GM23338 (cell line): Measurements from ENCODE around the gene SGMS2. TPM values are rescaled to one million over a fixed set of nuclear protein-coding genes. Genes with fewer than 3 reads are reported as not detected.

Source experiments
- ATAC-seq: fragments of 200-7000 bp; cut with Tn5 transposase; 3 replicates; pipeline ENCODE4 v1.9.1; 2020
- DNase-seq: peaks from one replicate; pipeline ENCODE4 v3.0.0-alpha.2; 2015; ENCODE audit warnings: low spot score
- H2AFZ ChIP-seq: fragments of 200-600 bp; sonication (generic); 2 replicates; pipeline ENCODE4 v1.8.0; 2016; ENCODE audit warnings: antibody characterized with exemption, mild to moderate bottlenecking, moderate library complexity
- H3F3A ChIP-seq: fragments of 200-600 bp; sonication (generic); replicated peaks from 2 replicates; pipeline ENCODE4 v1.8.0; 2017; ENCODE audit warnings: antibody characterized with exemption, mixed run types, low read depth
- H3K27ac ChIP-seq: fragments of 200-600 bp; sonication (generic); 2 replicates; pipeline ENCODE4 v1.6.1; 2016; ENCODE audit warnings: low read depth
- H3K27me3 ChIP-seq: fragments of 200-600 bp; sonication (generic); 2 replicates; pipeline ENCODE4 v1.8.0; 2016; ENCODE audit warnings: mild to moderate bottlenecking, mixed run types, moderate library complexity; ENCODE audit not compliant: insufficient read depth
- H3K36me3 ChIP-seq: fragments of 200-600 bp; sonication (generic); 2 replicates; pipeline ENCODE4 v1.8.0; 2016; ENCODE audit warnings: mild to moderate bottlenecking; ENCODE audit not compliant: insufficient read depth
- H3K4me1 ChIP-seq: fragments of 200-600 bp; sonication (generic); 2 replicates; pipeline ENCODE4 v1.8.0; 2016; ENCODE audit warnings: mild to moderate bottlenecking, moderate library complexity; ENCODE audit not compliant: insufficient read depth
- H3K4me2 ChIP-seq: fragments of 200-600 bp; sonication (generic); 2 replicates; pipeline ENCODE4 v1.7.1; 2017; ENCODE audit warnings: mixed run types
- H3K4me3 ChIP-seq: fragments of 200-600 bp; sonication (generic); 2 replicates; pipeline ENCODE4 v1.6.1; 2016; ENCODE audit warnings: mixed run types
- H3K79me2 ChIP-seq: fragments of 200-600 bp; sonication (generic); replicated peaks from 2 replicates; pipeline ENCODE4 v1.8.0; 2017; ENCODE audit warnings: mild to moderate bottlenecking; ENCODE audit not compliant: insufficient read depth
- H3K9me2 ChIP-seq: fragments of 200-600 bp; sonication (generic); 2 replicates; pipeline ENCODE4 v1.8.0; 2017; ENCODE audit not compliant: insufficient read depth
- H4K20me1 ChIP-seq: fragments of 200-600 bp; sonication (generic); replicated peaks from 2 replicates; pipeline ENCODE4 v1.8.0; 2017; ENCODE audit warnings: mild to moderate bottlenecking; ENCODE audit not compliant: insufficient read depth
- H3K27ac Mint-ChIP-seq: 2 replicates; pipeline ENCODE4 v1.8.0; 2020; ENCODE audit warnings: inconsistent platforms, mild to moderate bottlenecking, moderate library complexity, mixed read lengths
- H3K27me3 Mint-ChIP-seq: 3 replicates; pipeline ENCODE4 v1.8.0; 2022; ENCODE audit warnings: low read depth, mild to moderate bottlenecking, moderate library complexity, mixed read lengths, inconsistent platforms; ENCODE audit not compliant: insufficient read depth, poor library complexity
- H3K36me3 Mint-ChIP-seq: 3 replicates; pipeline ENCODE4 v1.8.0; 2021; ENCODE audit warnings: low read depth, mild to moderate bottlenecking, inconsistent platforms, moderate library complexity, mixed read lengths
- H3K4me1 Mint-ChIP-seq: 3 replicates; pipeline ENCODE4 v1.8.0; 2020; ENCODE audit warnings: mild to moderate bottlenecking, inconsistent platforms, mixed read lengths
- H3K4me3 Mint-ChIP-seq: 3 replicates; pipeline ENCODE4 v1.8.0; 2021; ENCODE audit warnings: moderate library complexity, mild to moderate bottlenecking, inconsistent platforms, mixed read lengths
- H3K9me3 Mint-ChIP-seq: 3 replicates; pipeline ENCODE4 v1.8.0; 2020; ENCODE audit warnings: moderate library complexity, mild to moderate bottlenecking, inconsistent platforms, mixed read lengths
- CREB1 ChIP-seq: fragments of 250-450 bp; sonication (Bioruptor Pico); IDR thresholded peaks from 2 replicates; pipeline ENCODE4 v1.5.0; 2020; ENCODE audit warnings: low read depth, mild to moderate bottlenecking, moderate library complexity
- CTCF ChIP-seq, 2 experiments: fragments of 200-600 bp in 1 of 2; sonication (generic) in 1 of 2; conservative IDR thresholded peaks; 2 replicates each; pipeline versions ENCODE4 v1.5.1 to v1.6.1; 2016 to 2017; ENCODE audit warnings: antibody characterized with exemption in 2 of 2, low read depth in 2 of 2, mild to moderate bottlenecking in 2 of 2, moderate library complexity in 1 of 2
- EZH2 ChIP-seq: fragments of 200-600 bp; sonication (generic); IDR thresholded peaks from one replicate; pipeline ENCODE4 v1.8.0; 2017; ENCODE audit warnings: antibody characterized with exemption, mild to moderate bottlenecking, low read depth; ENCODE audit not compliant: unreplicated experiment
- NANOG ChIP-seq: IDR thresholded peaks from 2 replicates; pipeline ENCODE4 v1.6.1; 2016; ENCODE audit warnings: antibody characterized with exemption, borderline replicate concordance
- POLR2AphosphoS5 ChIP-seq: IDR thresholded peaks from 2 replicates; pipeline ENCODE4 v1.6.1; 2016; ENCODE audit warnings: antibody characterized with exemption, low read depth
- REST ChIP-seq: IDR thresholded peaks from one replicate; pipeline ENCODE4 v1.6.1; 2018; ENCODE audit warnings: antibody characterized with exemption; ENCODE audit not compliant: unreplicated experiment
- STAT1 ChIP-seq: IDR thresholded peaks from one replicate; pipeline ENCODE4 v1.6.1; 2016; ENCODE audit warnings: antibody characterized with exemption; ENCODE audit not compliant: unreplicated experiment
- ZNF462 ChIP-seq: fragments of 250-450 bp; sonication (Bioruptor Pico); IDR thresholded peaks from 2 replicates; pipeline ENCODE4 v1.5.0; 2020; ENCODE audit warnings: mild to moderate bottlenecking, moderate library complexity
- polyA plus RNA-seq: library from polyadenylated mRNA; unstranded; fragments of >200 nt; fragmentation: Nextera tagmentation; extraction: Ambion mirVana; gene quantifications from 2 replicates; pipeline ENCODE4 v1.2.1, GENCODE V29; 2016
- total RNA-seq: library from RNA; depleted of rRNA; stranded (reverse); fragments of >200 nt; shearing (Covaris generic); gene quantifications from 2 replicates; pipeline ENCODE4 v1.2.3, GENCODE V29; 2014

Gene SGMS2
- total and polyA plus RNA-seq, 2 experiments from 2014 or later = 0.35 to 1.1 TPM

- TF ChIP-seq STAT1 (no peak), CTCF (conservative IDR thresholded peaks at IDR 0.05; ENCODE audit: low read depth in 2 of 2) (no peak), POLR2AphosphoS5 (no peak), REST (no peak)
Observed at GRCh38 chr4:107857741-107858140, 33.0 kb downstream of the SGMS2 start (continued).

GRCh38 chr4:107858158-107858742 is 33.5 kb downstream of the SGMS2 start:
- Mint-ChIP-seq H3K9me3 (no peaks in the 10 kb centered on the region), H3K27ac (no peak overlapping the region), H3K4me1 (peaks cover 24% of the 10 kb centered on the region; the same call in 2 of the 3 replicates), H3K27me3 (peaks cover 2% of the 10 kb centered on the region), H3K4me3 (no peak overlapping the region), H3K36me3 (no peaks in the 10 kb centered on the region)
- Histone ChIP-seq H3K36me3 (no peaks in the 10 kb centered on the region), H3K27me3 (no peaks in the 10 kb centered on the region), H3K27ac (no peak overlapping the region), H3K9me2 (no peaks in the 10 kb centered on the region), H2AFZ (peak overlapping the region; percentile 7), H3K79me2 (no peaks in the 10 kb centered on the region), H3K4me3 (no peak overlapping the region), H4K20me1 (no peaks in the 10 kb centered on the region), H3K4me1 (peaks cover 23% of the 10 kb centered on the region), H3F3A (no peaks in the 10 kb centered on the region), H3K4me2 (0 out of 2 replicates have a peak overlapping the region, but pooled peaks have one; percentile 36)
- ATAC-seq = peak; percentile 81
- DNase-seq = peak; percentile 13
- no peak for TF ChIP-seq CTCF (conservative IDR thresholded peaks at IDR 0.05; ENCODE audit: low read depth in 2 of 2)
- no peak for TF ChIP-seq EZH2
- no peak for TF ChIP-seq NANOG
- no peak for TF ChIP-seq CREB1 (CRISPR knock-in tag)
- TF ChIP-seq STAT1 = no peak
- no peak for TF ChIP-seq ZNF462 (CRISPR knock-in tag)
